Hepatocyte (in vitro differentiated cells): ENCODE results near the gene DNAJC5. TPM values are rescaled to one million over a fixed set of nuclear protein-coding genes. Genes with fewer than 3 reads are reported as not detected.

Experiments used
- DNase-seq: peaks from one replicate; pipeline ENCODE4 v3.0.0-alpha.2; 2016; ENCODE audit warnings: low spot score
- H2AFZ ChIP-seq: fragments of 200-600 bp; sonication (generic); 2 replicates; pipeline ENCODE4 v1.6.0; 2016; ENCODE audit warnings: antibody characterized with exemption, mild to moderate bottlenecking
- H3K27ac ChIP-seq: fragments of 200-600 bp; sonication (generic); 2 replicates; pipeline ENCODE4 v1.5.1; 2016; ENCODE audit warnings: mild to moderate bottlenecking
- H3K27me3 ChIP-seq: fragments of 200-600 bp; sonication (generic); 2 replicates; pipeline ENCODE4 v1.6.1; 2016
- H3K36me3 ChIP-seq: fragments of 200-600 bp; sonication (generic); replicated peaks from 2 replicates; pipeline ENCODE4 v1.5.1; 2016; ENCODE audit warnings: low read depth; ENCODE audit not compliant: insufficient read depth
- H3K4me1 ChIP-seq: fragments of 200-600 bp; sonication (generic); 2 replicates; pipeline ENCODE4 v1.5.1; 2016; ENCODE audit warnings: mild to moderate bottlenecking, moderate library complexity; ENCODE audit not compliant: insufficient read depth
- H3K4me2 ChIP-seq: fragments of 200-600 bp; sonication (generic); 2 replicates; pipeline ENCODE4 v1.6.0; 2016
- H3K4me3 ChIP-seq: fragments of 200-600 bp; sonication (generic); 2 replicates; pipeline ENCODE4 v1.5.1; 2016; ENCODE audit warnings: mild to moderate bottlenecking
- H3K79me2 ChIP-seq: fragments of 200-600 bp; sonication (generic); 2 replicates; pipeline ENCODE4 v1.6.0; 2017; ENCODE audit warnings: mild to moderate bottlenecking
- H3K9me2 ChIP-seq: fragments of 200-600 bp; sonication (generic); replicated peaks from 2 replicates; pipeline ENCODE4 v1.6.0; 2017; ENCODE audit warnings: mild to moderate bottlenecking; ENCODE audit not compliant: insufficient read depth
- H3K9me3 ChIP-seq: fragments of 200-600 bp; sonication (generic); 2 replicates; pipeline ENCODE4 v1.5.1; 2016; ENCODE audit warnings: low read depth, mild to moderate bottlenecking
- H4K20me1 ChIP-seq: fragments of 200-600 bp; sonication (generic); 2 replicates; pipeline ENCODE4 v1.6.0; 2016; ENCODE audit warnings: mild to moderate bottlenecking; ENCODE audit not compliant: insufficient read depth, poor library complexity, severe bottlenecking
- EZH2 ChIP-seq: fragments of 200-600 bp; sonication (generic); IDR thresholded peaks from 2 replicates; pipeline ENCODE4 v1.6.1; 2016; ENCODE audit warnings: antibody characterized with exemption, mild to moderate bottlenecking, borderline replicate concordance
- EZH2phosphoT487 ChIP-seq: fragments of 200-600 bp; sonication (generic); IDR thresholded peaks from one replicate; pipeline ENCODE4 v1.6.1; 2018; ENCODE audit warnings: antibody characterized with exemption, mild to moderate bottlenecking, low read depth, moderate library complexity; ENCODE audit not compliant: unreplicated experiment, severe bottlenecking
- WGBS: methylation state at CpG from one replicate; pipeline ENCODE4 v1.1.6; 2016; ENCODE audit warnings: low lambda C conversion rate; ENCODE audit errors: missing lambda C conversion rate; 5-methylcytosine and 5-hydroxymethylcytosine counted together
- polyA plus RNA-seq: library from polyadenylated mRNA; unstranded; fragments of >200 nt; fragmentation: Nextera tagmentation; extraction: Ambion mirVana; gene quantifications from 2 replicates; pipeline ENCODE4 v1.2.1, GENCODE V29; 2016
- total RNA-seq: library from RNA; depleted of rRNA; stranded (reverse); fragments of >200 nt; gene quantifications from 2 replicates; pipeline ENCODE4 v1.2.3, GENCODE V29; 2014
- TF ChIP-seq, protein P1 (sequence below): fragments of 200-600 bp; sonication (generic); IDR thresholded peaks from 2 replicates; pipeline ENCODE4 v1.5.1; 2016; ENCODE audit warnings: antibody characterized with exemption, mild to moderate bottlenecking; ENCODE audit not compliant: poor library complexity

DNAJC5 gene
- total and polyA plus RNA-seq, 2 experiments from 2014 or later: 10.2 to 39.6 TPM

DNA sequence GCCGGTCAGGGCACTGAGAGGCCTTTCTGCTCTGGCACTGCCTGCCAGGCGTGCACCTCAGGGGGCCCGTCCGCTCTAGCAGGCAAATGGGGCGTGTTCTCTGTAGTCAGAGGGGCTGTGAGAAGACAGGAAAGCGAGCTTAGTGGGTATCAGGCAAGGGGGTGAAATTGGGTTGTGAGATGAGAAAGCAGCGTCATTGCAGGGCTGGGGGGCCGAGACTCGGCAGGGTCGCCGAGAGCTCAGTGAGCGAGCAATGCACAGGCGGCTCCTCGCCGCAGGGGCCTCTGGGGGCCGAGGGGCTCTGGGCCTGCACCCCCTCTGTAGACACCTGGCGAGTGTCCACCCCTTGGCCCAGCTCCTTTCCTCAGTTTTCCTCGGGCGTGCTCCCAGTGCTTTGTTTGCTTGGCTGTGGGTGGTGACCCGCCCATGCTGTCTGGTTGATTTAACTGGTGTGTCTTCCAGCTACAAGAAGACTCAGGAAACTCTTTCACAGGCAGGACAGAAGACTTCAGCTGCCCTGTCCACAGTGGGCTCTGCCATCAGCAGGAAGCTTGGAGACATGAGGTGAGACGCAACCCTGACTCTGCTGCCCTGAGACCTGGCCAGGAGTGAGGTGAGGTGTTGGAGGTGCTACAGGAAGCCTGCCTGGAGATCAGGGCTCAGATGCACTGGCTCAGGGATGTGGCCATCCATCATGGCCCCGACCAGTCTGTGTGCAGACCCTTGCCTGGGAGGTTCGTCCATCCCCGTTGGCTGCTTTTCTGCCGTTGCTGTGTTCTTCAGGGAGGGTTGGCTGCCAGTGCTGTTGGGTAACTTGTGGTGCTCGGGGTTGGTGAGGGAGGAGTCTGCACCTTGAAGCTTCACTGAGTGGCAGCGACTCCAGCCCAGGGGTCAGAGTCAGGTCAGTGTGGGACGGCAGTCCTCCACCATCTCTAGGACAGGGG is 12.4 kb upstream of the DNAJC5 start:
- Histone ChIP-seq H3K27me3 (no peaks in the 10 kb centered on the region), H3K4me3 (no peak overlapping the region), H3K9me3 (no peaks in the 10 kb centered on the region), H3K27ac (no peak overlapping the region), H3K4me2 (no peak overlapping the region), H3K9me2 (no peaks in the 10 kb centered on the region), H4K20me1 (peaks cover 18% of the 10 kb centered on the region), H2AFZ (no peak overlapping the region), H3K36me3 (no peaks in the 10 kb centered on the region), H3K4me1 (no peaks in the 10 kb centered on the region), H3K79me2 (peaks cover 3% of the 10 kb centered on the region)
- no peak for DNase-seq
- TF ChIP-seq, protein P1, sequence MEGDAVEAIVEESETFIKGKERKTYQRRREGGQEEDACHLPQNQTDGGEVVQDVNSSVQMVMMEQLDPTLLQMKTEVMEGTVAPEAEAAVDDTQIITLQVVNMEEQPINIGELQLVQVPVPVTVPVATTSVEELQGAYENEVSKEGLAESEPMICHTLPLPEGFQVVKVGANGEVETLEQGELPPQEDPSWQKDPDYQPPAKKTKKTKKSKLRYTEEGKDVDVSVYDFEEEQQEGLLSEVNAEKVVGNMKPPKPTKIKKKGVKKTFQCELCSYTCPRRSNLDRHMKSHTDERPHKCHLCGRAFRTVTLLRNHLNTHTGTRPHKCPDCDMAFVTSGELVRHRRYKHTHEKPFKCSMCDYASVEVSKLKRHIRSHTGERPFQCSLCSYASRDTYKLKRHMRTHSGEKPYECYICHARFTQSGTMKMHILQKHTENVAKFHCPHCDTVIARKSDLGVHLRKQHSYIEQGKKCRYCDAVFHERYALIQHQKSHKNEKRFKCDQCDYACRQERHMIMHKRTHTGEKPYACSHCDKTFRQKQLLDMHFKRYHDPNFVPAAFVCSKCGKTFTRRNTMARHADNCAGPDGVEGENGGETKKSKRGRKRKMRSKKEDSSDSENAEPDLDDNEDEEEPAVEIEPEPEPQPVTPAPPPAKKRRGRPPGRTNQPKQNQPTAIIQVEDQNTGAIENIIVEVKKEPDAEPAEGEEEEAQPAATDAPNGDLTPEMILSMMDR: no peak
- no peak for TF ChIP-seq EZH2phosphoT487
- no peak for TF ChIP-seq EZH2
- WGBS: 97% methylated on average over 28 of the region's 28 CpGs

DNA sequence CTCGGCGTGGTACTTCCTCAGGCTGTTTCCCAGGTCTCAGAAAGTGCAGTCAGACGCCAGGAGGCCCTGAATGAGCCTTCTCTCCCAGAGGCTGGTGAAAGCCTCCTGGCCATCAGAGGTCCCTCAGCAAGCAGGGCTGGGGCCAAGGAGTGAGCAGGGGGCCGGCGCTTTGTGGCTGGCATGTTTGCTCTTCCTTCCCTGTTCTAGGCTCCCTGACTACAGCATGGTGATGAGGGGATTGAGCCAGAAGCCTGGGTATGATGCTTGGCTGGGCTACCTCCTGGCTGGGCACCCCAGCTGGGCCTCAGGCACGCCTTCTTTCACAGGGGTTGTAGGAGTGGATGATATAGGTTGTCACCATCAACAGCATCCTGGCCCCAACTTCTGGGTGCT is 11.7 kb upstream of the DNAJC5 start:
- peaks cover 3% of the 10 kb centered on the region for H3K79me2 ChIP-seq
- H3K27ac ChIP-seq: no peak overlapping the region
- 98% methylated on average over 6 of the region's 6 CpGs for WGBS
- TF ChIP-seq, protein P1: no peak
- no peak for TF ChIP-seq EZH2phosphoT487
- no peak for TF ChIP-seq EZH2
- no peaks in the 10 kb centered on the region for H3K27me3 ChIP-seq
- H3K9me2 ChIP-seq: no peaks in the 10 kb centered on the region
- H3K9me3 ChIP-seq: no peaks in the 10 kb centered on the region
- peaks cover 13% of the 10 kb centered on the region for H4K20me1 ChIP-seq
- H2AFZ ChIP-seq: no peak overlapping the region
- no peaks in the 10 kb centered on the region for H3K4me1 ChIP-seq
- no peak overlapping the region for H3K4me2 ChIP-seq
- H3K36me3 ChIP-seq: no peaks in the 10 kb centered on the region
- no peak for DNase-seq
- no peak overlapping the region for H3K4me3 ChIP-seq

DNA sequence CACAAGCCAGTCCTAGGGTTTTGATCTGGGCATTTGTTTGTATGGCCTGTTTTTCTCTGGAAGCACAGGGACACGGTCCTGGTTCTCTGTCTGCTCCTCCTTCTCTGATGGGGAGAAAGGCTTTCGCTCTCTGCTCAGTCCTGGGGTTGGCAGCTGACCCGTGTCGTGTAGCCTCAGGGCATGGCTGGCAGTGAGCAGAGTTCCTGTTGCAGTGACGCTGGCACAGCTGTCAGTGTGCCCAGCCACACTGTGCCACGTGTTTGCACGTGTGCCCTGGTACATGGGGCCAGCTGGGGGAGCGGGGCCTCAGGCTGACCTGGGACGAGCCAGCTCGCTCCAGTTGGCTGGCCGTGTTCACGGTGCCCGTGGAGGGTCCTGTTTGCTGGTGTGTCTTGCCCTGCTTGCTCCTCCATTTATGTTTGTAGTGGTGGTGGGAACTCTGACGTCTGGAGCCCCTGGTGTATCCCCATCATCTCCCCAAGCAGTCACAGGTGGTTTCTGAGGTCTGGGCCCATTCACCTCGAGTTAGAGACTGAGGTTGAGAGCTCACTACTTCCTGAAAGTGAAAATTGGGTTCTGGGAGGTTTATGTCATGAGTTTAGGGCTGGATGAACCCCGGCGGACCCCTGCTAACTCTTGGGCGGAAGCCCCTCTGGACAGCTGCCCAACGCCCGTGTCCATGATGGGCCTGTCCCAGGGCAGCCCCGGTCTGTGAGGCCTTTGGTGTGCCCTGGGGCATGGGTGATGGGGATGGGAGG is 10.2 kb upstream of the DNAJC5 start:
- no peak for DNase-seq
- Histone ChIP-seq H3K4me2 (no peak overlapping the region), H3K9me3 (no peaks in the 10 kb centered on the region), H3K27me3 (no peaks in the 10 kb centered on the region), H3K79me2 (no peaks in the 10 kb centered on the region), H2AFZ (no peak overlapping the region), H3K27ac (no peak overlapping the region), H4K20me1 (peaks cover 6% of the 10 kb centered on the region), H3K4me3 (no peak overlapping the region), H3K36me3 (no peaks in the 10 kb centered on the region), H3K4me1 (no peaks in the 10 kb centered on the region), H3K9me2 (no peaks in the 10 kb centered on the region)
- TF ChIP-seq, protein P1: no peak
- TF ChIP-seq EZH2 (no peak), EZH2phosphoT487 (no peak)
- WGBS: 93% methylated on average over 21 of the region's 21 CpGs
